A549 (cell line): ENCODE data around the gene MACC1. TPM values are rescaled to one million over a fixed set of nuclear protein-coding genes. Genes with fewer than 3 reads are reported as not detected.

Experiments
- ATAC-seq, 2 experiments: fragments of 200-7000 bp in 1 of 2; fragments of >200 bp in 1 of 2; cut with Nextera tagmentation in 1 of 2; cut with Tn5 transposase in 1 of 2; 3 replicates each; pipeline versions ENCODE4 v1.8.0 to v1.9.1; 2018 to 2020; ENCODE audit warnings: mild to moderate bottlenecking in 1 of 2, moderate library complexity in 1 of 2
- CTCF ChIA-PET: fragments of 300-600 bp; sonication (Branson Sonifier 250); formaldehyde crosslinking; extraction: SDS; loops from one replicate; lab custom pipeline; 2021; ENCODE audit warnings: antibody characterized with exemption, inconsistent platforms; lab: Yijun Ruan, JAX
- POLR2A ChIA-PET: fragments of 350-600 bp; formaldehyde crosslinking; extraction: SDS; loops from one replicate; lab custom pipeline; 2021; ENCODE audit warnings: antibody characterized with exemption, inconsistent platforms; lab: Yijun Ruan, JAX
- DNase-seq, 2 experiments: peaks; one replicate each; pipeline versions ENCODE4 v3.0.0 to v3.0.0-alpha.2; 2011 to 2016; ENCODE audit warnings: low read depth in 1 of 2, low spot score in 1 of 2
- FAIRE-seq: peaks from 2 replicates; lab custom pipeline; 2011; peaks lifted over from hg19 to GRCh38; lab: Jason Lieb, UNC
- H3K27ac ChIP-seq, 2 experiments: fragments of >200 bp; sonication (Bioruptor Twin); formaldehyde crosslinking; 3 replicates each; pipeline ENCODE4 v1.5.1; 2016 to 2017
- H3K4me1 ChIP-seq: fragments of >200 bp; sonication (Bioruptor Twin); formaldehyde crosslinking; 3 replicates; pipeline ENCODE4 v1.6.1; 2016
- H3K4me2 ChIP-seq: fragments of >200 bp; sonication (Bioruptor Twin); formaldehyde crosslinking; 3 replicates; pipeline ENCODE4 v1.6.1; 2016
- H3K4me3 ChIP-seq: fragments of >200 bp; sonication (Bioruptor Twin); formaldehyde crosslinking; 3 replicates; pipeline ENCODE4 v1.5.1; 2016
- H3K9me3 ChIP-seq: fragments of >200 bp; sonication (Bioruptor Twin); formaldehyde crosslinking; 3 replicates; pipeline ENCODE4 v1.6.1; 2016
- BHLHE40 ChIP-seq: IDR thresholded peaks from 2 replicates; pipeline ENCODE4 v1.6.1; 2012; ENCODE audit warnings: low read depth, low read length, inconsistent platforms
- CHD2 ChIP-seq: fragments of 150-350 bp; IDR thresholded peaks from 2 replicates; pipeline ENCODE4 v1.6.1; 2014; ENCODE audit warnings: low read length; ENCODE audit not compliant: partially characterized antibody
- CHD4 ChIP-seq: fragments of 200-600 bp; sonication (generic); IDR thresholded peaks from 2 replicates; pipeline ENCODE4 v1.6.1; 2016; ENCODE audit warnings: antibody characterized with exemption, mild to moderate bottlenecking, borderline replicate concordance
- EHF ChIP-seq: fragments of 250-450 bp; sonication (Bioruptor Pico); IDR thresholded peaks from 2 replicates; pipeline ENCODE4 v1.5.0; 2020; ENCODE audit warnings: mild to moderate bottlenecking
- EHMT2 ChIP-seq: fragments of 200-600 bp; sonication (generic); IDR thresholded peaks from 2 replicates; pipeline ENCODE4 v1.6.1; 2016; ENCODE audit warnings: antibody characterized with exemption, low read depth, mild to moderate bottlenecking, moderate library complexity
- EP300 ChIP-seq, 2 experiments: fragments of >200 bp; sonication (Bioruptor Twin); formaldehyde crosslinking; IDR thresholded peaks; 2 replicates in 1 of 2; 3 replicates in 1 of 2; pipeline ENCODE4 v1.6.1; 2016 to 2017
- ESRRA ChIP-seq: fragments of 150-350 bp; IDR thresholded peaks from 2 replicates; pipeline ENCODE4 v1.6.1; 2014; ENCODE audit warnings: mild to moderate bottlenecking, low read length, borderline replicate concordance
- FOXS1 ChIP-seq: fragments of 250-450 bp; sonication (Bioruptor Pico); IDR thresholded peaks from 2 replicates; pipeline ENCODE4 v1.5.0; 2020; ENCODE audit warnings: mild to moderate bottlenecking, moderate library complexity
- HDAC2 ChIP-seq: fragments of 200-600 bp; sonication (generic); IDR thresholded peaks from 2 replicates; pipeline ENCODE4 v1.6.1; 2016
- HOXB13 ChIP-seq: fragments of 250-450 bp; sonication (Bioruptor Pico); IDR thresholded peaks from 2 replicates; pipeline ENCODE4 v1.5.0; 2020; ENCODE audit warnings: low read depth, mild to moderate bottlenecking, moderate library complexity
- HOXB5 ChIP-seq: fragments of 250-450 bp; sonication (Bioruptor Pico); IDR thresholded peaks from 2 replicates; pipeline ENCODE4 v1.5.0; 2020; ENCODE audit warnings: mild to moderate bottlenecking, moderate library complexity
- MYC ChIP-seq: IDR thresholded peaks from 2 replicates; pipeline ENCODE4 v1.6.1; 2012; ENCODE audit warnings: mild to moderate bottlenecking, inconsistent platforms, low read length, improper control_type of control experiment, borderline replicate concordance
- NPAS2 ChIP-seq: fragments of 250-450 bp; sonication (Bioruptor Pico); IDR thresholded peaks from 2 replicates; pipeline ENCODE4 v1.8.0; 2022; ENCODE audit warnings: mild to moderate bottlenecking, moderate library complexity, borderline replicate concordance
- NR3C1 ChIP-seq: fragments of >200 bp; sonication (Bioruptor Twin); formaldehyde crosslinking; IDR thresholded peaks from 3 replicates; pipeline ENCODE4 v1.6.1; 2017
- POLR2A ChIP-seq: IDR thresholded peaks from 2 replicates; pipeline ENCODE4 v1.6.1; 2012; ENCODE audit warnings: mild to moderate bottlenecking, low read length
- RARB ChIP-seq: fragments of 250-450 bp; sonication (Bioruptor Pico); IDR thresholded peaks from 2 replicates; pipeline ENCODE4 v1.8.0; 2021; ENCODE audit warnings: mild to moderate bottlenecking, moderate library complexity
- RFX5 ChIP-seq: fragments of 450-650 bp; IDR thresholded peaks from 2 replicates; pipeline ENCODE4 v1.7.1; 2014; ENCODE audit warnings: antibody characterized with exemption, mild to moderate bottlenecking, moderate library complexity
- RNF2 ChIP-seq: fragments of 200-600 bp; sonication (generic); IDR thresholded peaks from 2 replicates; pipeline ENCODE4 v1.6.1; 2016; ENCODE audit warnings: low read depth, mild to moderate bottlenecking, antibody characterized with exemption, moderate library complexity, borderline replicate concordance
- SMC3 ChIP-seq: fragments of >200 bp; sonication (Bioruptor Twin); formaldehyde crosslinking; IDR thresholded peaks from 3 replicates; pipeline ENCODE4 v1.6.1; 2018; ENCODE audit warnings: inconsistent platforms
- SREBF2 ChIP-seq: fragments of 450-650 bp; IDR thresholded peaks from 2 replicates; pipeline ENCODE4 v1.6.1; 2014; ENCODE audit warnings: mild to moderate bottlenecking, moderate library complexity
- TP53 ChIP-seq: fragments of 250-450 bp; sonication (Bioruptor Pico); IDR thresholded peaks from 2 replicates; pipeline ENCODE4 v1.5.0; 2021; ENCODE audit warnings: mild to moderate bottlenecking, moderate library complexity
- ZC3H11A ChIP-seq: fragments of 450-650 bp; IDR thresholded peaks from 2 replicates; pipeline ENCODE4 v1.6.1; 2014; ENCODE audit warnings: antibody characterized with exemption, mild to moderate bottlenecking
- ZNF302 ChIP-seq: fragments of 250-450 bp; sonication (Bioruptor Pico); IDR thresholded peaks from 2 replicates; pipeline ENCODE4 v1.9.0; 2021; ENCODE audit warnings: inconsistent platforms, mild to moderate bottlenecking, moderate library complexity
- ZSCAN20 ChIP-seq: fragments of 250-450 bp; sonication (Bioruptor Pico); IDR thresholded peaks from 2 replicates; pipeline ENCODE4 v1.8.0; 2022; ENCODE audit warnings: mild to moderate bottlenecking, moderate library complexity
- WGBS: methylation state at CpG from one replicate; pipeline ENCODE4 v1.1.6; 2017; ENCODE audit errors: missing lambda C conversion rate; 5-methylcytosine and 5-hydroxymethylcytosine counted together
- polyA plus RNA-seq, 4 experiments: library from polyadenylated mRNA; depleted of rRNA in 3 of 4; stranded (reverse); fragments of >200 nt; fragmentation: RNase III in 1 of 4; extraction: RNeasy Plus Mini Kit Qiagen cat#74134 plus additional on column Dnase treatment in 1 of 4; gene quantifications; 2 replicates in 3 of 4; 3 replicates in 1 of 4; pipeline ENCODE4 v1.2.3, GENCODE V29; 2011 to 2017
- TF ChIP-seq, protein P1 (sequence below): fragments of 150-350 bp; IDR thresholded peaks from 2 replicates; pipeline ENCODE4 v1.6.1; 2014; ENCODE audit warnings: low read depth, mild to moderate bottlenecking, low read length
- TF ChIP-seq, protein P2 (sequence below): IDR thresholded peaks from 2 replicates; pipeline ENCODE4 v1.6.1; 2012; ENCODE audit warnings: low read depth, borderline replicate concordance
- TF ChIP-seq, protein P3 (sequence below): fragments of >200 bp; sonication (Bioruptor Twin); formaldehyde crosslinking; IDR thresholded peaks from 3 replicates; pipeline ENCODE4 v1.6.1; 2016

The MACC1 gene
- polyA plus RNA-seq, 2 of the 4 experiments (the other 2 are of a cell fraction), result 0.01 TPM; not detected in 1

DNA sequence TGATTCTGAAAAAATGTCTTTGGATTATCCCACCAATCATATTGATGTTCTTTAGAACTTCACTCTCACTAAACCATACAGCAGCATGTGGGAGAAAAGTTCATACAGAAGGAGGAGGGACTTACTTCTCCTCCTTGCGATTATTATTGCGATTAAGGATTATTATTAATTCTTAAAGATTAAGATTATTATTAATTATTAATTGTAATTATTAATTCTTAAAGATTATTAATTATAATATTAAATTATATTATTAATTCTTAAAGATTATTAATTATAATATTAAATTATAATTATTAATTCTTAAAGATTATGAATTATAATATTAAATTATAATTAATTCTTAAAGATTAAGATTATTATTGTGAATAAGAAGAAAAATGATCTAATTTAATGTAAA is 80.5 kb downstream of the MACC1 start:
- DNase-seq (no peak), ATAC-seq (no peak), FAIRE-seq (no peak)
- TF ChIP-seq, protein P1, sequence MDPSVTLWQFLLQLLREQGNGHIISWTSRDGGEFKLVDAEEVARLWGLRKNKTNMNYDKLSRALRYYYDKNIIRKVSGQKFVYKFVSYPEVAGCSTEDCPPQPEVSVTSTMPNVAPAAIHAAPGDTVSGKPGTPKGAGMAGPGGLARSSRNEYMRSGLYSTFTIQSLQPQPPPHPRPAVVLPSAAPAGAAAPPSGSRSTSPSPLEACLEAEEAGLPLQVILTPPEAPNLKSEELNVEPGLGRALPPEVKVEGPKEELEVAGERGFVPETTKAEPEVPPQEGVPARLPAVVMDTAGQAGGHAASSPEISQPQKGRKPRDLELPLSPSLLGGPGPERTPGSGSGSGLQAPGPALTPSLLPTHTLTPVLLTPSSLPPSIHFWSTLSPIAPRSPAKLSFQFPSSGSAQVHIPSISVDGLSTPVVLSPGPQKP, result no peak
- TF ChIP-seq MYC, result no peak
- no peak for TF ChIP-seq CHD4
- TF ChIP-seq POLR2A, result no peak
- no peak for TF ChIP-seq CHD2
- TF ChIP-seq RARB, result no peak
- TF ChIP-seq EHMT2, result no peak
- no peak for TF ChIP-seq SMC3
- 82% methylated on average over 2 of the region's 2 CpGs for WGBS
- ChIA-PET POLR2A (no interaction called here), CTCF (no interaction called here)
- Histone ChIP-seq H3K4me1 (no peaks in the 10 kb centered on the region), H3K27ac (no peak overlapping the region), H3K4me2 (no peak overlapping the region), H3K9me3 (no peaks in the 10 kb centered on the region), H3K4me3 (no peak overlapping the region)

DNA sequence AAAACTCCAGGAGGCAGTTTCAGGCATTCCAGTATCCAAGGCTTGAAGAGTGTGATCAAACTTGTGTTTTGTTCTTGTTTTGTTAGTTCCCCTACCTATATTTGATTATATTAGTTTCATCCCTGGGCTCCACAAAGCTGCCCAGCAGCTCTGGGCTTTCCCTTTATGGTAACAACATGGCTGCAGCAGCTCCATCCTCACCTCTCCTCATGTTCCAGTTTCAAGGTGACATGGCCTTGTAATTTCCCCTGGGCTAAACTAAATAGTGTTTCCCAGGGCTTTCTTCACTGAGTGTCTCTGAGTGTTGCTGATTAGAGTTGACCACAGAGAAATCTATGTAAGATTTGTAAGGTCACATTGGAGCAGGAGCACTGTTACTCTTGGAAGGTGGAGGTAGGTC is 83.4 kb downstream of the MACC1 start:
- DNase-seq, result no peak
- Histone ChIP-seq H3K4me3 (no peak overlapping the region), H3K4me2 (no peak overlapping the region), H3K4me1 (no peaks in the 10 kb centered on the region), H3K27ac (no peak overlapping the region)
- ChIA-PET POLR2A (no interaction called here), CTCF (no interaction called here)
- FAIRE-seq, result no peak
- no peak for ATAC-seq
- TF ChIP-seq ZC3H11A (no peak), ESRRA (no peak), ZSCAN20 (CRISPR knock-in tag) (no peak), TP53 (no peak), NR3C1 (no peak), BHLHE40 (no peak), HOXB5 (CRISPR knock-in tag) (no peak), ZNF302 (CRISPR knock-in tag) (no peak), EHMT2 (no peak), NPAS2 (no peak), EP300 (IDR thresholded peaks at IDR 0.05) (no peak), SREBF2 (no peak), FOXS1 (CRISPR knock-in tag) (no peak)
- TF ChIP-seq, all 56 proteins: peak for 0
- H3K9me3 ChIP-seq, result no peaks in the 10 kb centered on the region

DNA sequence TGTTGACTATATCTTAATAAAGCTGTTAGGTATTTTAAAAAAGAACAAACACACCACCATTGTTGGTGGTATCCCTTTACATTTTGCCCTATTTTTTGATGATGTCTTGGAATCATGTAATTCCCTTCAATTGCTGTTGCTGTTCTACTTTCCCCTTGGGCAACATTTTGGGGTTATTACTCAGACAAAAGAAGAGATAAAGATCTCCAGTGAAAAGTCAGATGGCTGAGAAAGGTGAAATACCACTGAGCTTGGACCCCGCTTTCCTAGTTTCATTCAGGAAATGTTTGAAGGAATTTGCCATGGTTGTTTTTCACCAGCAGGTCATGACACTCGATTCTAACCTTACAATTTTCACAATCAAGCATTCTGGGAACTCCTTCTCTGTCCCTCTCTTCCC is 84.6 kb downstream of the MACC1 start:
- Histone ChIP-seq H3K4me2 (no peak overlapping the region), H3K27ac (no peak overlapping the region), H3K4me1 (no peaks in the 10 kb centered on the region), H3K4me3 (no peak overlapping the region), H3K9me3 (no peaks in the 10 kb centered on the region)
- FAIRE-seq, result no peak
- DNase-seq, result no peak
- CTCF ChIA-PET, result interaction anchor here (1.3 kb wide), 1 partner anchor 40 kb away, joined by 3 read pairs; no protein-coding TSS in a partner anchor
- WGBS, result 55% methylated on average over 2 of the region's 2 CpGs
- TF ChIP-seq EHF (no peak), CHD2 (no peak), ESRRA (no peak)
- POLR2A ChIA-PET, result no interaction called here
- ATAC-seq, result no peak

DNA sequence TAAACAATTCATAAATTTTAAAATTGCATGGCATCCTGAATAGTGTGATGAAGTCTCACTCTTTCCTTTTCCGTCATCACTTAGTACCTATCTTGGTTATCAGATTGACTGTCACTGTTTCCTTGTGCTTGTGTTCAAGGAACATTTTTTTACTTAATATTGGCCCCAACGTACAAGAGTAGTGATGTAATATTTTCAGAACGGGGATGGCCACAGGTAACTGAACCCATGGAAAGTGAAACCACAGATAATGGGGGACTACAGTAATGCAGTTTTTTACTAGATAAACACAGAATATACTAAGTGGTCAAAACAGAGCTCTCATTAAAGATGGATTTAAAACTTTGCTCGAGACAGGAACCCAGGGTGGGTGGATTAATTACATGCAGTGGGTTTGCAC is 85.4 kb downstream of the MACC1 start:
- FAIRE-seq, result no peak
- no peak for TF ChIP-seq RFX5
- TF ChIP-seq MYC, result no peak
- no peak for TF ChIP-seq HDAC2
- TF ChIP-seq HOXB13 (CRISPR knock-in tag), result no peak
- TF ChIP-seq, protein P2, sequence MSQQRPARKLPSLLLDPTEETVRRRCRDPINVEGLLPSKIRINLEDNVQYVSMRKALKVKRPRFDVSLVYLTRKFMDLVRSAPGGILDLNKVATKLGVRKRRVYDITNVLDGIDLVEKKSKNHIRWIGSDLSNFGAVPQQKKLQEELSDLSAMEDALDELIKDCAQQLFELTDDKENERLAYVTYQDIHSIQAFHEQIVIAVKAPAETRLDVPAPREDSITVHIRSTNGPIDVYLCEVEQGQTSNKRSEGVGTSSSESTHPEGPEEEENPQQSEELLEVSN, result no peak
- no peak for TF ChIP-seq RNF2
- TF ChIP-seq, protein P3, sequence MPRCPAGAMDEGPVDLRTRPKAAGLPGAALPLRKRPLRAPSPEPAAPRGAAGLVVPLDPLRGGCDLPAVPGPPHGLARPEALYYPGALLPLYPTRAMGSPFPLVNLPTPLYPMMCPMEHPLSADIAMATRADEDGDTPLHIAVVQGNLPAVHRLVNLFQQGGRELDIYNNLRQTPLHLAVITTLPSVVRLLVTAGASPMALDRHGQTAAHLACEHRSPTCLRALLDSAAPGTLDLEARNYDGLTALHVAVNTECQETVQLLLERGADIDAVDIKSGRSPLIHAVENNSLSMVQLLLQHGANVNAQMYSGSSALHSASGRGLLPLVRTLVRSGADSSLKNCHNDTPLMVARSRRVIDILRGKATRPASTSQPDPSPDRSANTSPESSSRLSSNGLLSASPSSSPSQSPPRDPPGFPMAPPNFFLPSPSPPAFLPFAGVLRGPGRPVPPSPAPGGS, result no peak
- TF ChIP-seq, all 56 proteins: peak for 0
- Histone ChIP-seq H3K27ac (no peak overlapping the region), H3K4me2 (no peak overlapping the region), H3K4me3 (no peak overlapping the region), H3K4me1 (no peaks in the 10 kb centered on the region), H3K9me3 (no peaks in the 10 kb centered on the region)
- POLR2A ChIA-PET, result no interaction called here
- CTCF ChIA-PET, result interaction anchor here (1.3 kb wide), 1 partner anchor 41 kb away, joined by 3 read pairs; no protein-coding TSS in a partner anchor
- ATAC-seq, result no peak
- 69% methylated on average over 4 of the region's 4 CpGs for WGBS
- no peak for DNase-seq
